Right lobe of liver (tissue), 4 donors: ENCODE results near the gene TTLL5.

Experiments used
- CTCF ChIP-seq, 4 donors: fragments of 200-600 bp in 3 of 4; fragments of 450-650 bp in 1 of 4; IDR thresholded peaks; one replicate each; pipeline versions ENCODE4 v1.5.1 to v1.8.0; 2016 to 2022; ENCODE audit warnings: antibody characterized with exemption in 4 of 4, mild to moderate bottlenecking in 2 of 4
- POLR2A ChIP-seq: fragments of 450-650 bp; IDR thresholded peaks from one replicate; pipeline ENCODE4 v1.6.1; 2017; ENCODE audit warnings: antibody characterized with exemption, mild to moderate bottlenecking
- donor health status: DM: no; HTN: no; CAD: no.
- donor health status: DM: no; HTN: no; CAD: no.
- donor health status: DM: no; HTN: yes; CAD: no.

GRCh38 chr14:75871181-75871880, 210.3 kb downstream of the TTLL5 start:
- TF ChIP-seq CTCF (IDR thresholded peaks at IDR 0.05) = no peak
- TF ChIP-seq POLR2A = no peak
